GM21447 (cell line): ENCODE results near the gene COL8A1.
"Not testable (repeated sequence)": the region's sequence is repeated elsewhere in the genome, so short reads cannot be mapped to it uniquely, and the experiment has no call there.

ENCODE experiments used
- ATAC-seq: cut with Tn5 transposase; IDR thresholded peaks from one replicate; pipeline ENCODE4 v1.9.1; 2021; ENCODE audit not compliant: unreplicated experiment

COL8A1 gene

DNA sequence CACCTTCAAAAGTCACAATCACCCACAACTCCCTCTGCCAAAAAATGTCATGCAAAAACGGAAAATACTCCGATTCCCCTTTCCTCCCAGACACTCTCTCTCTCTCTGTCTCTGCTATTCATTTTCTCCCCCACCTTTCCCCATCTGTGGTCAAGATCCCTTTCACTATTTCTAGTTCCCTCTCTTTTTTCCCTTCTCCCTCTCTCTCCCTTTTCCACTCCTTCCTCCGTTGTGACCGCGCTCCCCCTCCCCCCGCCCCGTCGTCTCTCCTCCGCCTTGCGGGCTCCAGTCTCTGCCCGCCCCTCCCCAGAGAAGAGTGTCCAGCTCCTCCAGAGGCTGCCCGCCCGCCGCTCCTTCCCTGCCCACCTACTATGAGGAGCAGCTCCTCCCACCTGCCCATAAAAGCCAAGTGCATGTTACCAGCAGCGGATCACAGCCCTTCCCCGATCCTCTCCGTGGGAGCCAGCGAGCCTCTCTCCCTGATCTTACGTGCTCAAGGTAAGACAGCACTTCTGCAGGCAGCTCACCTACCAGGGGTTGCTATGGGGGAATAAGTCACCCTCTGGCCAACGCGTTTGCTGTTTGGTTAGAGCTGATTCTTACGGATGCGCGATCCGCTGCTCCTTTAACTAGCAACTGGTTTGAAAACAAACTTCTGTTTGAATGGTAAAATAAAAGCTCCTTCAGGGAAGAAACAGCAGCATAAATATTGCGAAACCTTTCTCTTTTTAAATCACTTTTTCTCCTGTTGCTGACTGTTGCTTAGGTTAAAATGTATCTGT is at the start of gene COL8A1:
COL8A1 (plus strand) TSS at position 428 of the 782 bp plus-strand sequence. CDS start 152,089 bp downstream, outside the sequence.
- ATAC-seq = no peak

GRCh38 chr3:99589168-99589567 is 49.2 kb upstream of the COL8A1 start:
- not testable (repeated sequence) for ATAC-seq

DNA sequence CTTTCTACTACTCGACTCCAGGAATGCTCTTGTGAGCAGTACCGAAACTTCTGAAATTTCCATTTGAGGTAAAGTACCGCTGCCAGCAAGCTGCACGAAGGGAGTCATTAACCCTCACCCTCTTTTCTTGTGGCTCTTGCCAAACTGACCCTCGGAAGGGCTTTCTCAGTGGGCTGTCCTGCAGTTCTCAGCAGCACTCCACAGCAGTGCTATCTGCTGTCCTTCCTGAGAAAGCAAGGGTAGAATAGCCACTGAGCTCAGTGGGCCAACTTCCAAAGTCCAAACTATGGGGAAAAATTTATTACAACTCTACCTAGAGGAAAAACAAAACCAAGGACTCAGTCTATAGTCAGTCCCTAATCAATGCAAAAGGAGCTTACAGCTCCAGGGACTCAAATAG is 38.5 kb upstream of the COL8A1 start:
- ATAC-seq = no peak

DNA sequence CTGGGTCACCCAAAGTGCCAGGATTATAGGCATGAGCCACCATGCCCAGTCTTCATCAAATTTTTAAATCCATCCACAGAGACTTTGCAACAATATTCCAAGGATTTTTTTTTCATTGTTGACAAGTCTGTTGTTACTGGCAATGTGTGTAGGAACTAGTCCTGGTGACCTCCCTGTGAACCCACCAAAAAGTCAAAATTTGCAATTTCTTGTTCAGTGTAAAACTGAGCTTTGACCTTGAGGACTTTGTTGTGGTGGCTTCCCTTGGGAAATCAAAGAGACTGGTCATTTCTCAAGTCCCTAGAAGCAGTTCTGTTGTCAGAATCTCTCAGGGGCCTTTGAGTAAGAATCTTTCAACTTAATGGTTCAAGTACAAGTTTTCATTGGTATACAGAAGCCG is 36.9 kb upstream of the COL8A1 start:
- ATAC-seq = no peak

DNA sequence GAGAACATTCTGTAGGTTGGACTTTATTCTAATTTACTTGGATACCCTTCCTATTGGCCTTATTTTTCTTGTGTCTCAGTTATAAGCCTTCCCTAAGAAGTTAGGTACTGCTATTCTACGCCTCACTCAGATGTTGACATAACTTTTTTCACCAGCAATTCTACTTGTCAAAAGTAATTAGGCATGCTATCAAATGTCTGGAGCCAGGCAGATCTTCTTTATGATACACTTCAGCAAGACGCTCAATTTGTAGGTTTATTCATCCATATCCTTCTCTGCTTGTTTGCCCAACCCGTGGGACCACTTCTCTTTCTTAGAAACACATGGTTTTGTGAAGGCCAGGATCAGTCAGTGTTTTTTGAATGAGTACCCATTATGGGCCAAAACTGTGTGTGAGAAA is 36.2 kb upstream of the COL8A1 start:
- ATAC-seq = no peak

DNA sequence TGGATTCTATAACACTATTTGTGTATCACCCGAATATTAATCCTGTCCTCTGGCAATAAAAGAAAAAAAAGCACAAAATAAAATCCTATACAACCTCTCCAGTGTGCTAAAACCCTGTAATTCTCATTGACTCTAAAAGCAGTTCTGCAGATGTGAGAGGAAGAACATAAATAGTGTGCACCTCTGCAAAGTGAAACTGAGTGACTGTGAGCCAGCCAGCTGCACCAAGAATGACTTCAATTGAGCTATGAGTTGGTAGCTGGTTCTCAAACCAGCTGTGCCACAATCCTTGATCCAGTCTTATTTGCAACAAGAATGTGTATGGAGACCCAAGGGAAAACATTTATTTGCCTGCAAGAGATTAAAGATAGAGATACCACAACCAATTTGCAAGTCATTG is 31.2 kb upstream of the COL8A1 start:
- ATAC-seq = no peak

- ATAC-seq = no peak
Observed at GRCh38 chr3:99614768-99615167, 23.6 kb upstream of the COL8A1 start.

- ATAC-seq = no peak
Observed at GRCh38 chr3:99620077-99620767, 18.2 kb upstream of the COL8A1 start.

GRCh38 chr3:99620976-99621375 is 17.4 kb upstream of the COL8A1 start:
- ATAC-seq = no peak

DNA sequence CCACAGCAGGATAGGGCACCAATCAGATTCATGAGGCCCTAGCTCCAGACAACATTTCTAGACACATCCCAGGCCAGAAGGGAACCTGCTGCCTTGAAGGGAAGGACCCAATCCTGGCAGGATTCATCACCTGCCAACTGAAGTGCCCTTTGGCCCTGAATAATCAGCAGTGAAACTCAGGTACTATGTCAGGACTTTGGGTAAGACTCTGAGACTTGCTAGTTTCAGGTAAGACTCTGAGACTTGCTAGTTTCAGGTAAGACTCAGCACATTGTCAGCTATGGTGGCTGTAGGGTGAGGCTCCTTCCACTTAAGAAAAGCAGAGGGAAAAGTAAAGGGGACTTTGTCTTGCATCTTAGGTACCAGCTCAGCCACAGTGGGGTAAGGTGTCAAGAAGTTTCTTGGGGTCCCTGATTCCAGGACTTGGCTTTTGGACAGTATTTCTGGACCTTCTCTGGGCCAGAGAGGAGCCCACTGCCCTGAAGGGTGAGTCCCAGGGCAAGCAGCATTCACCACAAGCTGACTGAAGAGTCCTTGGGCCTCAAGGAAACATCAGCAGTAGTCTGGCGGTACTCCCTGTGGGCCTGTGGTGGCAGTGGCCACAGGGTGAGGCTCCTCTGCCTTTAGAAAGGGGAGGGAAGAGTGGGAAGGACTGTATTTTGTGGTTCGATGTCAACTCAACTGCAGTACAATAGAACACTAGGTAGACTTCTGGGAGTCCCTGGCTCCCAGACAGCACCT is 13.7 kb upstream of the COL8A1 start:
- no peak for ATAC-seq

- no peak for ATAC-seq
Observed at GRCh38 chr3:99625237-99625622, 13.2 kb upstream of the COL8A1 start.

DNA sequence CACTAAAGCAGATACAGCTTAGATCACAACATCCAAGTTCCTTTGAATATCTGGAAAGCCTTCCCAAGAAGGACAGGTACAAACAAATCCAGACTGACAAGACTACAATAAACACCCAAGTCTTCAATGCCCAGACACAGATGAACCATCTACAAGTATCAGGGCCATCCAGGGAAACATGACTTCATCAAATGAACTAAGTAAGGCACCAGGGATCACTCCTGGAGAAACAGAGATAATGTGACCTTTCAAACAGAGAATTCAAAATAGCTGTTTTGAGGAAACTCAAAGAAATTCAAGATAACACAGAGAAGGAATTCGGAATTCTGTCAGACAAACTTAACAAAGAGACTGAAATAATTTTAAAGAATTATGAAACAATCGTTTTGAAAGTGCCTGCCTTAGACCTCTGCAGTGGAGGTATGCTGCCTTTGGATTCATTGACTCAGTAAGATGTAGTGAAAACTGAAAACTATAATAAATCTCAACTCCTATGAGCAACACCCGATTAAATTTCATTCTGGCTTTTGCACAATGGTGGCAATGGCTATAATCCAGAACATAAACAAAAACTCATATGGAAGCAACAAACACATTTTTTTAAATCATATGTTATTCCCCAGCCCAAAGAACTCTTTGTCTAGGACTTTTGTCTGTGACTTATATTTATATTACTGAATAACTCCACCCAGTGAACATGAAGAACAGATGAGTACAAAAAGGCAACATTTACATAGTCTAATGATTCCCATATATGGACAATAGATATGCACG is 12.6 kb upstream of the COL8A1 start:
- no peak for ATAC-seq

- ATAC-seq = peak; percentile 59
Observed at GRCh38 chr3:99626417-99626788, 12.0 kb upstream of the COL8A1 start.

DNA sequence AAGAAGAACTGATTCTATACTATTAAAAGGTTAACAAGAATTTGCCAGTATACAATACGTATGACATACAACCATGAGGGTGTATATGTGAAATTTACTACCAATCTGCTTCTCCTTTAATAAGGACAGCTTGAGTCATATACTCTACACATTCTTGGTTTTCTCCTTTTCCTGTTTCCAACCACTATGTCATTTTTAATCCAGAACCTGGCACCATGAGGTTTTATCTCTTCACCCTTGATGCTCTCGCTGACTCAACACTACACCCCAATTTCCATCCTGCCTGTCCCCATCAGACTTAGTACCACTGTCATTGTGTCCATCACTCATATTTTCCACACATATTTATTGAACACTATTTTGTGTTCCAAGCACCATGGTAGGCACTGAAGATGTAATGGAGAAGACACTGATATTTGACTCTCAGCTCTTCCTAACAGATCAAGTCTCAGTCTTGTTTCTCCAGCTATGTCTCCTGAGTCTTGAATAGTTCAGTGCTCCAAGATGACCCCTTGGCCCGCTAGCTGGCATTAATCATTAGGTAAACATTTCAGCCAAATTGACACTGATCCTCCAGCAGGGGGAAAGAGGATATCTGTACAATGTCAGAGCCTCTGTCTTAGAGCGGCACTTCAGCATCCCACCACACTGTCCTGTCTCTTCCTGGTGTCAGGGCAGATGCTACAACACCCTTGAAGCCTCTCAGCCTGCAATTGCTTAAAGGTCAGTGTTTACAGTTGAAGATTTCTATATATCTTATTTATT is 11.2 kb upstream of the COL8A1 start:
- no peak for ATAC-seq

- no peak for ATAC-seq
Observed at GRCh38 chr3:99630815-99631214, 7.6 kb upstream of the COL8A1 start.

DNA sequence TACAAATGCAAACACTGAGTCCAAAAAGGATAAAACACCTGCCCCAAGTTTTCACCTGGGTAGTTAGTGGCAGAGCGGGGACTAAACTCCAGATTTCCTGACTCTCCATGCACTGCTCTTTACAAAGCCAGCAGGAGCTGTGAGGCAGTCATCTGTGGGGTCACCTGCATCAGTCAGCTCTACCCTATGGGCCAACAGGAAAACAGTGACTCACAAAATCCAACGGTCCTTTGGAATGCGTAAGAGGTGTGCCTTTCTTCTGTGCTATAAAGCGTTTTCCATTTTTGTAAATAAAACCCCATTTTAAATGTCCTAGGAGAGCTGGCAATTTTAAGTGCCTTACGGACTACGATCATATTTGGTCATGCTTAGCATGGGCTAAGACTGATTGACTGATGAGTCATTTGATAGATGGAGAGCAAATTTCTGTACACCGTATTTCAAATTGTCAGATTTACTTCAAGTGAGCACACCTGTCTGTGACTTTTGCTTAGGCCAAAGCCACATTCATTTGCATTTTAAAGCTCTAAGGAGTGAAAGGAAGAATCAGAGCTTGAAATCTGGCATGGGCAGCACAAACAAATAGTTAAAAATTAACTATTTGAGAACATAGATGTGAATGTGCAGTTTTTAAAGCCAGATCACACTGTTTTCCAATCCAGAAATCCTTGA is 4.4 kb upstream of the COL8A1 start:
- peak; percentile 65 for ATAC-seq

DNA sequence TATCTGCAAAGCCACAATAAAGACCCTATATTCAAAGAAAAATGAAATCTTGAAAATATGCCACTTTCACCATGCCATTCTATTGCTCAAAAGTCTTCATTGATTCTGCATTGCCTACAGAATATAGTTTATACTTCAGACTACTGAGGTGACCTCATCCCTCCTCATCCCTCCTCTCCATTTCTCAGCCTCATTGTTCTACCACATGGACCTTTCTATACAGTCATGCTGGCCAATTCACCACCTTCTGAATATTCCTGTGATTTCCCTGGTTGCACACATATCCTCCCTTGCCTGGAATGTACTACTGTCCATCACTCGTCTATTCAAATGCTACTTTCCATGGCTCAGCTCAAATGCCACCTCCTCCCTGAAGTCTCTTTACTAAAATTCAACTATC is 3.5 kb upstream of the COL8A1 start:
- ATAC-seq = no peak

GRCh38 chr3:99635348-99635747 is 3.0 kb upstream of the COL8A1 start:
- ATAC-seq = no peak

GRCh38 chr3:99637016-99637367 is 1.4 kb upstream of the COL8A1 start:
- ATAC-seq = no peak
